ENCODE results near the gene ZSCAN5A.
"Not testable (repeated sequence)": the region's sequence is repeated elsewhere in the genome, so short reads cannot be mapped to it uniquely, and the experiment has no call there.

ZSCAN5A gene

DNA sequence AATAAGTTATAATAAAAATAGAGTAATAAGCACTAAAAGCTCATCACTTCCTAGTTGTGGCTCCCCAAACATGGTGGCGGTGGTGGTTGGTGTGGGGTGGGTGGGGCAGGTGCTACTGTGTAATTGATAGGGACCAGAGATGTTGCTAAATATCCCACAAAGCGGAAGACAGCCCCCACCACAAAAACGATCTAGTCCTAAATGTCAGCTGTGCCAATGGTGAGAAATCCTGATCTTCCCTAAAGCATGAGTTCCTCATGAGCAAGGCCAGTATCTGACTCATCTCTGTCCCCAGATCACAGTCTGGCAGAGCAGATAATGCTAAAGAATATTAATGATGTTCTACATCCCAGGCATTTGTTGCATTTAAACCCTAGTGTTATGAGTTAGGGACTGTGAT, 44.0 kb downstream of the ZSCAN5A start:
- peak; percentile 95 for DNase-seq

DNA sequence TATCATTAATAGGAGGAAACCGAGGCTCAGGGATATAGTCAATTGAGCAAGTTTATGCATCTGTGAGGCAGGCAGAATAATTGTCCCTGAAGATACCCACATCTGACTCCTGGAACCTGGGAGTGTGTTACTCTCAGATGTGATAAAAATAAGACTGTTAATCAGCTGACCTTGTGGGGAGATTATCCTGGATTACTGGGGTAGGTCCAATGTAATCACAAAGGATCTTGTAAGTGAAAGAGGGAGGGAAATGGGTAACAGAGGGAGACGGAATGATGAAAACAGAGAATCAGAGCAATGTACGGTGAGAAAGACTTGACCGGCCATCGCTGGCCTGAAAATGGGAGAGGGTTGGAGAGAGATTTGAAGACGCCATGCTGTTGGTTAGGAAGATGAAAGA, 45.3 kb downstream of the ZSCAN5A start:
- DNase-seq, result no peak

DNA sequence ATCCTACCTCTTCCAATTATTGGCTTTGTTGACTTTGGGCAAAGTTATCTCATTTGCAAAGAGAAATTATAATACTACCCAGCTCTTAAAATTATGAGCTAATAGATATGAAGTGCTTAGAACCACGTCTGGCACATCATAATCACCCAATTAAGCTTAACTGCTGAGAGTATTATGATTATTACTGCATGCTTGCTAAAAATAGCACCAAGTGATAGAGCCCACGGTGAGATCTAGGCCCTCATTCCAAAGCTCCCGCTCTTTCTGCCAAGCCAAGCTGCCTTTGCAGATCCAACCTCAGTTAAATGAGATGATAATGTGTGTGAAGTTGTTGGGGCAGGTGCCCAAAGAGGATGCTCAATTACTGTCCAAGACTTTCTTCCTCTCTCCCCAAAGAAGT, 48.6 kb downstream of the ZSCAN5A start:
- no peak for DNase-seq

DNA sequence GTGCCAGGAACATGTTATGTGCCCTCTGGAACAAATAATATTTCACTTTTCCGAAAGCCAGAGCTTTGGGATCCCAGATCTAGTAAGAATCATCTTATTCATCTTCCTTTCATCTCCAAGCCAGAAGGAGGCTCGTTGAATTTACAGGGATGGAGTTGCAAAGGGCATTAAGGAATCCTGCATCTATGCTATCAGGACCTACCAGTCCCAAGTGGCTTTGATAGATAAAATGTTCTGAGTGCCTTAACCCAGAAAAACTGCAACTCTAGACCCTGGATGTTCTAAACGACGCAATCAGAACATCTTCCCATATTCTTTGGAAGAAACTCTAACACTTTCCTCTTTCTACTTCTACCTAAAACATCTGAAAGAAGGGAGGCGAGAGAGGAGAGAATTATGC, 51.3 kb downstream of the ZSCAN5A start:
- DNase-seq, result peak; percentile 5

DNA sequence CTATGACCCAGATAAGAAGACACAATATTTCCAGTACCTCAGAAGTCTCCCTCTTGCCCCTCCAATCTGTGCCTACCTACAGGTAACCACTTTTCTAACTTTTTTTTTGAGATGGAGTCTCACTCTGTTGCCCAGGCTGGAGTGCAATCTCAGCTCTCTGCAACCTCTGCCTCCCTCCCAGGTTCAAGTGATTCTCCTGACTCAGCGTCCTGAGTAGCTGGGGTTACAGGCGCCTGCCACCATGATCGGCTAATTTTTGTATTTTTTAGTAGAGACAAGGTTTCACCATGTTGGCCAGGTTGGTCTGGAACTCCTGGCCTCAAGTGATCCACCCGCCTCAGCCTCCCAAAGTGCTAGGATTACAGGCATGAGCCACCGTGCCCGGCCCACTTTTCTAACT, 52.7 kb downstream of the ZSCAN5A start:
- not testable (repeated sequence) for DNase-seq

DNA sequence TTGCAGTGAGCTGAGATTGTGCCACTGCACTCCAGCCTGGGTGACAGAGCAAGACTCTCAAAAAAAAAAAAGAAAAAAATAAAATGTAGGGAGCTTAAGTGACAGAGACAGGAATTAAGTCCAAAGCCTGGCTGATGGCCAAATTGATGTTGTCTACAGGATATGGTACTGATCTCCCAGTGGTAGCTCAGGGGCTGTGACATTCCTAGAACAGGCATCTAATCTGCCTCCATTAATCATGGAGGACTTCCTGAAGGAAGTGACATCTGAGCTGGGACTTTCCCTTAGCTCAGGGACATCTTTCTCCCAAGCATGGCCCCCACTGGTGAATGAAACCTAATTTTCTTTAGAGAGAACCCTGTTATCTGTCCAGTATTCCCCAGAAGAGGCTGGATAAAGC, 53.5 kb downstream of the ZSCAN5A start:
- DNase-seq, result peak; percentile 3

DNA sequence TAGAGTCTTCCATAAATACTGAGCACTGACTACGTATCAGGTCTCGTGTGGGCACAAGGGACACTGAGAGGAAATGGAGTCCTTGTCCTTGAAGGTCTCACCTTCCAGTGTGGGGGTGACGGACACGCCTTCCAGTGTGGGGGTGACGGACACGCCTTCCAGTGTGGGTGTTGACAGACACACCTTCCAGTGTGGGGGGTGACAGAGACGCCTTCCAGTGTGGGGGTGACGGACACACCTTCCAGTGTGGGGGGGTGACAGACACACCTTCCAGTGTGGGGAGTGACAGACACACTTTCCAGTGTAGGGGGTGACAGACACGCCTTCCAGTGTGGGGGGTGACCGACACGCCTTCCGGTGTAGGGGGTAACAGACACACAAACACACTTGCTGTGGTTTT, 56.4 kb downstream of the ZSCAN5A start:
- DNase-seq, result no peak

DNA sequence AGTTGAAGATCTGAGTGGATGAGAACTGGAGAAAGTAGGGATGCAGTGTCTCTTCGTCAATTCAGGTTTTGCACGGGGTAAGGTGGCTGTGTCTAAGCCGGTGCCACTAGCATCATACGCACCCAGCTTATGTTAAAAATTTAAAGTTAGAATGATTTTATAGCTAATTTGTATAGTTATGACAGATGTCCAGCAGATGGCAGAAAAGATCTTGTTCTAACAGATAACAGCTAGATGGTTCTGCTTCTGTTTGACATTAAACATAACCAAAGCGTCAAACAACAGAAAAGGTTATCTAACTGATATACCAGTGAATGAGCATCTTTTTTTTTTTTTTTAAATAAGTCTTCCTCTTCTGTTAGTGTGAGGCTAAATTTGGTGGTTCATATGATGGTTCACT, 60.9 kb downstream of the ZSCAN5A start:
- peak; percentile 91 for DNase-seq

DNA sequence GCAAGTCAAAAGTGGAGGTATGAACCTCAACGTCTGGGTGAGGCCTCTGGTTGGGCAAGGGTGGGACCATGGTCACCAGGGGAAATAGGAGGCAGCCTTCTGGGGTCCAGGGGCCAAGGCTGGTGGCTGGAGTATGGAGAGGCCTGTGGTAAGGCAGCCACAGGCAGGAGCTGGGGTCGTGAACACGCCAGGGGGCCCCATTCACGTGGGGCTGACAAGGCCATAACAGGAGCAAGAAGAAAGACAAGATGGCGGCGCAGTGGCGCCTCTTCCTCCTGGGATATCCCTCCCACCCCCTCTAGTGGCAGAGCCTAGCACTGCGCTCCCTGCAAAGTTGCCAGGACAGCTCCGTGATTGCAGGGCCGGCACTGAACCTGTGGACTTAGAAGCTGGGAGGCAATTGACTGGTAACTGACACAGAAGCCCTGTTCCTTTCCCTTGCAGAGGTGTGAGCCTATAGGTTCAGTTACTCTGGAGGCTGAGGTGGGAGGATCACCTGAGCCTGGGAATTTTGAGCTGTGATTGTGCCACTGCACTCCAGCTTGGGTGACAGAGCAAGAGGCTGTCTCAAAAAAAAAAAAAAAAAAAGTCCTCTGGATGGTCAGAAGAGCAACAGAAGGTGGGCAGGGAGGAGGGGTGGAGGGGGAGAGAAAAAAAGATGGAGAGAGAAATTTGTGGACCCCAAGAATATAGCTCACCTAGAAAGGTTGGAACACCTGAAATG, 61.8 kb downstream of the ZSCAN5A start:
- peak; percentile 94 for DNase-seq

DNA sequence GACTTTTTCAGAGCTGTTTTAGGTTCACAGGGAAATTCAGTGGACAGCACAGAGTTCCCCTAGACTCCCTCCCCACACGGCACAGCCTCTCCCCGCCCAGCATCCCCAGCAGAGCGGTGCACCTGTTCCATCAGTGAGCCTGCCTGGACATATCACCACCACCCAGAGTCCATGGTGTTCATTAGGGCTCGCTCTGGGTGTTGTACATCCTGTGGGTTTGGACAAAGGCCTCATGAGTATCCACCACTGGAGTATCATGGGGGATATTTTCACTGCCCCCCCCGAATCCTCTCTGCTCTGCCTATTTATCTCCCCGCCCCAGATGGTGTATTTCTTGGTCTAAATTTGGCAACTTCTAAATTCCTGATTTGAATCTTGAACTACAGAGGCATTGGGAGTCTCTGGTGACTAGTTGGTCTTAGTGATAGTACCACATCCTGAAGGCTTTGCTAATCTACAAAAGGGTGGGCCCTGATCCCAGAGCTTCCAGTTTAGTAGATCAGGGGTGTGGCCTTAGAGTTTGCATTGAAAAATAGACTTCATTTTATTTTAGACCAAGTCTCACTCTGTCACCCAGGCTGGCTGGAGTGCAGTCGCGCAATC, 65.8 kb downstream of the ZSCAN5A start:
- peak; percentile 93 for DNase-seq

DNA sequence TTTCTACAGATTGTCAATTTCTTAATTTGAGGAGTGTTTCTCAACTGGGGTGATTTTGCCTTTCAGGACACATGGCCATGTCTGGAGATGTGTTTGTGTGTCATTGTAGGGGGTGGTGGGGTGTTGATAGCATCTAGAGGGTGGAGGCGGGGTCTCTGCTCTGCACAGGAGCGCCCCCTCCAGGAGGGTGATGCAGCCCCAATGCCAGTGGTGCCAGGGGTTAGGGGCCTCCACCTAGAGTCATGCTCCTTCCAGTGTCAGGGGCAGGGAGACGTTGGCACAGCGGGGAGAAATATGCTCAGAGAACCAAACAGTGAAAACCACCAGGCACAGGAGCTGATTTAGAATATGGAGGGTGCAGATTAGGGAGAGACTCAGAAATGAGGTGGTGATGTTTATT, 68.9 kb downstream of the ZSCAN5A start:
- not testable (repeated sequence) for DNase-seq

DNA sequence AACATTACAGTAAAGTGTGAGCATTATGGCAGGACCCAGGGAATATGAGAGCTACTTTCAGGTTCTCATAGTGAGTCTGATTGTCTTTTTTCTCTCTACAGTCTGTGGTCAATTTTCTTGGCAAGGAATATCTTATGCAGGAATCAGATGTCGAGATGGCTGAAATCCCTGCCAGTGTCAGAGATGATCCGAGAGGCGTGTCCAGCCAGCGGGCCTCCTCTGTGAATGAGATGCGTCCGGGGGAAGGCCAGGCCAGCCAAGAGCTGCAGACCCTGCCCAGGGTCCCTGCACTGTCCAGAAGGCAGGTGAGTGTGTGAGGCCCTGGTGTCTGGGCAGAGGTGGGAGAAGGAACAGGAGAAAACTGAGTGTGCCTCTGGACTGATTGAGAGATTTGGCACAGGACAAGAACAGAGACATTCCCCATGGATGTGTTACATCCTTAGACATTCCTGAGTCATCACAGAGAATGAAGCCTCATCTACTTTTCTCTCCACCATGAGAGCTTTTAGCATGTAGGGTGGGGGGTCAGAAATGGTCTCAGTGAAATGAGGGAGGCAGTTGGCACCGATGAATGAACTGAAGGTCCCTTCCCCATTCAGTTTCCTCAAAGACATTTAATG, 69.4 kb downstream of the ZSCAN5A start:
- no peak for DNase-seq

DNA sequence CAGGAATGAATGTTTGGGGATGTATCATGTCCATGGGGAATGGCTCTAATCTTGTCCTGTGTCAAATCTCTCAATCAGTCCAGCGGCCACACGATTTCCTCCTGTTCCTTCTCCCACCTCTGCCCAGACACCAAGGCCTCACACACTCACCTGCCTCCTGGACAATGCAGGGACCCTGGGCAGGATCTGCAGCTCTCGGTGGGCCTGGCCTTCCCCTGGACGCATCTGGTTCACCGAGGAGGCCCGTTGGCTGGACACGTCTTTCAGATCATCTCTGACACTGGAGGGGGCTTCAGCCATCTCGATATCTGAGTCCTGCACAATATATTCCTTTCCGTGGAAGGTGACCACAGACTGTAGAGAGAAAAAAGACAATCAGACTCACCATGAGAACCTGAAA, 91.2 kb downstream of the ZSCAN5A start:
- DNase-seq, result no peak

DNA sequence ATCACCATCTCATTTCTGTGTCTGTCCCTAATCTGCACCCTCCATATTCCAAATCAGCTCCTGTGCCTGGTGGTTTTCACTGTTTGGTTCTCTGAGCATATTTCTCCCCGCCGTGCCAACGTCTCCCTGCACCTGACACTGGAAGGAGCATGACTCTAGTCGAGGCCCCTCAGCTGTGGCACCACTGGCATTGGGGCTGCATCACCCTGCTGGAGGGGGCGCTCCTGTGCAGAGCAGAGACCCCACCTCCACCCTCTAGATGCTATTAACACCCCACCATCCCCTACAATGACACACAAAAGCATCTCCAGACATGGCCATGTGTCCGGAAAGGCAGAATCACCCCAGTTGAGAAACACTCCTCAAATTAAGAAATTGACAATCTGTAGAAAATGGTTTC, 91.7 kb downstream of the ZSCAN5A start:
- DNase-seq, result no peak

DNA sequence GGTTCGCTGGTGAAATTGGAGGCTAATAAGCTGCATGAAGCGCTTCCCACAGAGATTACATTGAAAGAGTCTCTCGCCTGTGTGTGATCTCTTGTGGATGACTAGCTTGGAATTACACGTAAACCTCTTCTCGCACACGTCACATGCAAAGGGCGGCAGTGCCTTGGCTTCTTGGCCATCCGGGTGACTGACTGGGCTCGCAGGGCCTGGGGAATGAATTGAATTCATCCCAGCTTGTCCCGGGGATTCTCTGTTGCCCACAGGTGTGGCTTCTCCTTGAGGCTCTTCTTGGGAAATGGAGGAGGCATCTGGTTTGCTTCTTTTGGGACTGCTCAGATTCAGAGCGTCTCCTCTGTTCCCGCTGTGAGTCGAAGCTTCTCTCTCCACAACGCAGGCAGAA, 92.8 kb downstream of the ZSCAN5A start:
- no peak for DNase-seq

DNA sequence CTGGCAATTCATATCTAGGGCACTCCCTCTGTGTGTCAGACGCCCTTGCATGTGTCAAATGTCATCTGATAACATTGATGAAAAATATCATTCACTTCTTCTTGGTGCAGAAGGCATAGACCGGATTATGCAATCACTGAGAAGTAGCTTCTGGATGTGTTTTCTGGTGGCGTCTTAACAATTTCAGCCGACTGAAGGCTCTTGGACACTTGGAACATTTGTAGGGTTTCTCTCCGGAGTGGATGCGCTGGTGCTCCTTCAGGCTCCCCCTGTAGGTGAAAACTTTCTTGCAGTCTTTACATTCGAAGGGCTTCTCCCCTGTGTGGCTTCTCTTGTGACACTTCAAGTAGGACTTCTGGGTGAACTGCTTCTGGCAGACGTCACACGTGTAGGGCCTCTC, 93.2 kb downstream of the ZSCAN5A start:
- DNase-seq, result peak; percentile 36

DNA sequence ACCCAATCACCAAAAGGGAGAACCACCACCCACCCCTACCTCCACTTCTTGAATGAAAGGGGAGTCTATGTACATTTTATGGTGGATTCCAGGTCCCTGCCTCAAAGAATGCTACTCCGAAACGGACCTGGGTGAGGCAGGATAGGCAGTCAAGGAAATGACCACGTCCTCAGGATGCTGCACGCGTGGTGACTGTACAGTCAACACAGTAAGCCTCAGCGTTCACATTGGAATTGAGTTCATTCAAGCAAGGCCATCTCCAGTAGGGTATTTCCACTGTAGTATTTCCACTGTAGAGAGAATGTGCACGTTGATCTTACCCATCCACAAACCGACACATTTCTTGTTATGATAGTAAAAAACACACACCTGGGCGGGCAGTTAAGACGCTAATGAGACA, 95.7 kb downstream of the ZSCAN5A start:
- DNase-seq, result no peak

DNA sequence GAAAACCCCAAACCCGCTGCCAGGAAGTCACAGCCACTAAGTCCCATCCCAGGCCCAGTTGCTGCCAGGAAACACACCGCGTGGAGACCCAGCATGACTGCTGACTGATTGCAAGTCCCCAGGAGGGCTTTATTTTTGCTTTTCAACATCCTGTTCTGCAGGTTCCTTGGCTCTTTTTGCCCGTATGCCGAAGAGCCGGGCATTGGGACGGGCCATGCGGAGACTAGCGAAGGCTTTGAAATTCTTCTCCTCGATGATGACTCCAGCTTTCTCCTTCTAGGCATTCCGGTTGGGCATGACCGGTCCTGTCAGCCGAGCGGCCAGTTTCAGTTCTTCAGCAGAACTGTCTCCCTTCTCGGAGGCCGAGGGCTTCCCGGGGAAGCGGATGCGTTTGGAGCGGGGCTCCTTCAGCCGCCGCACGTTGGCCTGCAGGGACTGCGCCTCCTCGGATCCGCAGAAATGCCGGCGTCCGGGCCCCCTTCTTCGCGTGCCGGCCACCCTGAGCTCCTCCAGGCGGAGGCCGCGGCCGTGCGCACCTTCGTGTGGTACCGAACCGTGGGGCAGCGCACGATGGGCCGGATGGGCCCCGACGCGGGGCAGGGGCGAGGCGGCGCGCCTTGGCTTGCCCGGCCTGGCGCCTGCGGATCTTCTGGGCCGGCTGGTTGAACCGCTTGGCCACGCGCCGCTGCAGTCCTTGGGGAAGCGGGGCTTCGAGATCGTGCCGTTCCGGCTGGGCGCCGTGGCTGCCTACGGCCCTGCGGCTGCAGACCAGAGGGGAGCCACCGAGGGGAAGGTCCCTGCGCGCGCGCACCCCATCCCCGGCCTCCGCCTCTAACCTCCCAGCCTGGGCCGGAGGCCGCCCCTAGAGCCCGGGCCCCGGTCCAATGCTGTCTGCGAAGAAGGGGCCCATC, 97.3 kb downstream of the ZSCAN5A start:
- no peak for DNase-seq

DNA sequence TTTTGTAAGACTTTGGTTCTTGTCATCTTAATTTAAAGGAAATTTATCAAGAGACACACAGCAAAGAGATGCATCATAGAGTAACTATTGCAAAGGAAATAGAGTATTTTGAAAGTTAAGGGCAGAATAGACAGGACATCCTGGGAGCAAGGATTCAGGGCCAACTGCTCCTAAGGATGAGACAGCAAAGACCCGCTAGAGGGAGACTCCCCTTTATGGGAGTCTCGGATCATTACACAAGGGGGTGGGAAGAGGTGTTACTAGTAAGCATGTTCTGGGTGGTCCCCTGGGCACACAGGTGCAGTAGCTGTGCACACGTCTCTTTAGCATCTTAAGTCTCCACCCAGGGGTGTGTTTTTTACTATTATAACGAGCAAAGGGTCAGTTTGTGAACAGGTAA, 102.9 kb downstream of the ZSCAN5A start:
- no peak for DNase-seq

DNA sequence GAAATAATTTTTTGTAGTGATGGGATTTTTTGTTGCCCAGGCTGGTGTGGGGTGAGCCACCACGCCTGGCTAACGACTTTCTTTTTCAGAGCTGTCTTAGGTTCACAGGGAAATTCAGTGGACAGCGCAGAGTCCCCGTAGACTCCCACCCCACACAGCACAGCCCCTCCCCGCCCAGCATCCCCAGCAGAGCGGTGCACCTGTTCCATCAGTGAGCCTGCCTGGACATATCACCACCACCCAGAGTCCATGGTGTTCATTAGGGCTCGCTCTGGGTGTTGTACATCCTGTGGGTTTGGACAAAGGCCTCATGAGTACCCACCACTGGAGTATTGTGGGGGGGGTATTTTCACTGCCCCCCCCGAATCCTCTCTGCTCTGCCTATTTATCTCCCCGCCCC, 104.6 kb downstream of the ZSCAN5A start:
- not testable (repeated sequence) for DNase-seq

DNA sequence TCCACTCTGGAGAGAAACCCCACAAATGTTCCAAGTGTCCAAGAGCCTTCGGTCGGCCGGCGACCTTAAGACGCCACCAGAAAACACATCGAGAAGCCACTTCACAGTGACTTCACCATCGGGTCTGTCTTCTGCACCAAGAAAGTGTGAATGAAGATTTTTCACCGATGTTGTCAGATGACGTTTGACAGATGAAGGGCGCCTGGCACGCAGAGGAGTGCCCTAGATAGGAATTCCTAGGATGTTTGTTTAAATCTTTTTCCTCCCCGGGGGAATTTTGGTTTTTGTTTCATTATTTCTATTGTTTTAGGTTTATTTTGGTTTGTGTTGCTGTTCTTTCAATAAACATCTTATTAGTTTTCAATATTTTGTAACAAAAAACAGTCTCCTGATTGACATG, 105.5 kb downstream of the ZSCAN5A start:
- no peak for DNase-seq

DNA sequence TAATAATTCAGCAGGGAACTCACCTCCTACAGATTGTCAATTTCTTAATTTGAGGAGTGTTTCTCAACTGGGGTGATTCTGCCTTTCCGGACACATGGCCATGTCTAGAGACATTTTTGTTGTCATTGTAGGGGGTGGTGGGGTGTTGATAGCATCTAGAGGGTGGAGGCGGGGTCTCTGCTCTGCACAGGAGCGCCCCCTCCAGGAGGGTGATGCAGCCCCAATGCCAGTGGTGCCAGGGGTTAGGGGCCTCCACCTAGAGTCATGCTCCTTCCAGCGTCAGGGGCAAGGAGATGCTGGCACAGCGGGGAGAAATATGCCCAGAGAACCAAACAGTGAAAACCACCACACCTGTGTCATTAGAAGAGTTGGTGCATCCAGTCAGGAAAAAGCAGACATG, 107.1 kb downstream of the ZSCAN5A start:
- not testable (repeated sequence) for DNase-seq

DNA sequence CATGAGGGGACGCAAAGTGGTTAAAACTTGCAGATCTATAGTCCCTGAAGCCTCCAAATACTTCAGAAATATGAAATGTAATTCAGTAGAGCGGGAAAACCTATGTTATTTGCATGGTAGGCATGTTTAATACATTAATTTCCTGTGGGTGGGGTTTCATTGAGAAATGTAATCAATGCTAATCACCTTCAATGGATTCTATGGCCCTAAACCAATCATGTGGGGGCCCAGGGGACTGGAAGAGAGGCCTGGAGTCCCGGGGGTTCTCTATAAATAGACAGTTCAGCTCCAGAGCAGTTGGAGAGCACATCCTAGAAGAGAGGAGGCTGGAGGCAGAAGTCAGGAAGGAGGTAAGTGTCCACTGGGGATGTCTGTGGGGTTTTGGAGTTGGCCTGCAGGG, 112.7 kb downstream of the ZSCAN5A start, which contains the start of gene ZSCAN5C:
Gene ZSCAN5C (plus strand): TSS at position 301 of the 400 bp plus-strand sequence. CDS start 3,641 bp downstream, outside the sequence.
- DNase-seq, result no peak

All from OCI-M1 (cell line).